Endothelial cell of umbilical vein (primary cell): ENCODE measurements around the gene DBP. TPM values are rescaled to one million over a fixed set of nuclear protein-coding genes. Genes with fewer than 3 reads are reported as not detected.
A peak's percentile ranks its signal among the peaks of the same experiment; 100 is the strongest.

Experiments used
- BruUV-seq: library from RNA; stranded (reverse); fragments of 400-500 nt; replicated peaks from 2 replicates; lab custom pipeline; 2021; lab: Mats Ljungman, UMichigan
- CTCF ChIA-PET: fragments of 300-600, 350-600 bp; sonication (Branson Sonifier 250); formaldehyde crosslinking; loops from one replicate; lab custom pipeline; 2021; ENCODE audit warnings: antibody characterized with exemption, inconsistent platforms; lab: Charles Lee
- POLR2A ChIA-PET: fragments of 300-600, 350-600 bp; sonication (Branson Sonifier 250); formaldehyde crosslinking; loops from one replicate; lab custom pipeline; 2021; ENCODE audit warnings: antibody characterized with exemption, inconsistent platforms; lab: Charles Lee
- DNase-seq: peaks from one replicate; pipeline ENCODE4 v3.0.0-alpha.2; 2011; ENCODE audit warnings: low read depth, low spot score
- FAIRE-seq: peaks from 2 replicates; lab custom pipeline; 2011; peaks lifted over from hg19 to GRCh38; lab: Jason Lieb, UNC
- H2AFZ ChIP-seq: 2 replicates; pipeline ENCODE4 v1.6.0; 2012; ENCODE audit warnings: low read depth, low read length, control low read depth, inconsistent platforms
- H3K27ac ChIP-seq: 2 replicates; pipeline ENCODE4 v1.5.1; 2011; ENCODE audit warnings: low read depth, mild to moderate bottlenecking, control low read depth, low read length, moderate library complexity; ENCODE audit not compliant: insufficient read depth
- H3K27me3 ChIP-seq, 2 experiments: 2 replicates each; pipeline versions ENCODE4 v1.6.0 to v1.6.1; 2011; ENCODE audit warnings: low read length in 2 of 2, mixed read lengths in 1 of 2; ENCODE audit not compliant: control insufficient read depth in 2 of 2, insufficient read depth in 2 of 2
- H3K36me3 ChIP-seq, 2 experiments: 2 replicates in 1 of 2; 3 replicates in 1 of 2; pipeline ENCODE4 v1.5.1; 2011; ENCODE audit warnings: low read length in 2 of 2, mild to moderate bottlenecking in 1 of 2, moderate library complexity in 1 of 2; ENCODE audit not compliant: control insufficient read depth in 2 of 2, insufficient read depth in 2 of 2; ENCODE audit errors: extremely low read depth in 1 of 2
- H3K4me1 ChIP-seq: 3 replicates; pipeline ENCODE4 v1.5.1; 2011; ENCODE audit warnings: mild to moderate bottlenecking, low read length; ENCODE audit not compliant: control insufficient read depth, insufficient read depth; ENCODE audit errors: extremely low read depth
- H3K4me2 ChIP-seq: 2 replicates; pipeline ENCODE4 v1.6.1; 2011; ENCODE audit warnings: low read length, control low read depth, mixed read lengths; ENCODE audit not compliant: insufficient read depth
- H3K4me3 ChIP-seq, 3 experiments: fragments of 200-600 bp in 1 of 3; sonication (generic), shearing (Covaris generic) in 1 of 3; replicated peaks in 1 of 3; 2 replicates each; pipeline ENCODE4 v1.5.1; 2011 to 2016; ENCODE audit warnings: control low read depth in 3 of 3, low read length in 3 of 3, mild to moderate bottlenecking in 2 of 3, inconsistent platforms in 1 of 3, low read depth in 1 of 3, moderate library complexity in 1 of 3; ENCODE audit not compliant: insufficient read depth in 1 of 3
- H3K79me2 ChIP-seq: 2 replicates; pipeline ENCODE4 v1.6.0; 2012; ENCODE audit warnings: low read length, inconsistent platforms; ENCODE audit not compliant: control insufficient read depth, insufficient read depth
- H3K9ac ChIP-seq: replicated peaks from 2 replicates; pipeline ENCODE3; 2011; ENCODE audit warnings: low read length, control low read depth; ENCODE audit not compliant: insufficient read depth; ENCODE audit errors: extremely low read depth
- H3K9me1 ChIP-seq: replicated peaks from 3 replicates; pipeline ENCODE4 v1.6.0; 2011; ENCODE audit warnings: mild to moderate bottlenecking, low read length; ENCODE audit not compliant: control insufficient read depth, insufficient read depth; ENCODE audit errors: extremely low read depth
- H3K9me3 ChIP-seq: replicated peaks from 2 replicates; pipeline ENCODE4 v1.5.1; 2012; ENCODE audit warnings: low read length, inconsistent platforms; ENCODE audit not compliant: control insufficient read depth, insufficient read depth
- H4K20me1 ChIP-seq: replicated peaks from 2 replicates; pipeline ENCODE3; 2011; ENCODE audit warnings: mild to moderate bottlenecking, low read length; ENCODE audit not compliant: control insufficient read depth, insufficient read depth; ENCODE audit errors: extremely low read depth
- EZH2 ChIP-seq: IDR thresholded peaks from 2 replicates; pipeline ENCODE4 v1.6.1; 2012; ENCODE audit warnings: borderline replicate concordance, low read depth, mild to moderate bottlenecking, moderate library complexity, low read length, inconsistent platforms; ENCODE audit not compliant: severe bottlenecking
- FOS ChIP-seq: IDR thresholded peaks from 2 replicates; pipeline ENCODE4 v1.6.1; 2011; ENCODE audit warnings: mild to moderate bottlenecking, low read length, moderate library complexity, borderline replicate concordance; ENCODE audit not compliant: insufficient read depth
- GATA2 ChIP-seq: IDR thresholded peaks from 2 replicates; pipeline ENCODE4 v1.7.0; 2011; ENCODE audit warnings: low read depth, mild to moderate bottlenecking, moderate library complexity, mixed read lengths, low read length; ENCODE audit not compliant: insufficient read length, insufficient read depth
- JUN ChIP-seq: IDR thresholded peaks from 2 replicates; pipeline ENCODE4 v1.6.1; 2011; ENCODE audit warnings: borderline replicate concordance, low read depth; ENCODE audit not compliant: insufficient read length, insufficient read depth
- MYC ChIP-seq: IDR thresholded peaks from one replicate; pipeline ENCODE4 v1.6.1; 2011; ENCODE audit warnings: mild to moderate bottlenecking, low read depth, low read length
- POLR2A ChIP-seq: IDR thresholded peaks from 2 replicates; pipeline ENCODE4 v1.6.1; 2012; ENCODE audit warnings: low read depth, mild to moderate bottlenecking, control low read depth, low read length
- POLR2AphosphoS5 ChIP-seq: IDR thresholded peaks from 2 replicates; pipeline ENCODE4 v1.6.1; 2012; ENCODE audit warnings: low read depth, mild to moderate bottlenecking, control low read depth, low read length, moderate library complexity; ENCODE audit not compliant: insufficient read depth
- dilution Hi-C: fragments of 300-500 bp; cut with MboI; formaldehyde crosslinking; loops from one replicate; pipeline ENCODE4 v1.15.0; 2019; ENCODE audit warnings: low sequenced_read_pairs; ENCODE audit not compliant: extremely low pct_ligation_motif_present
- intact Hi-C: fragments of 100-400 bp; cut with micrococcal nuclease; formaldehyde crosslinking; loops from one replicate; pipeline ENCODE4 v1.10.0; 2022
- polyA plus RNA-seq, 4 experiments: library from polyadenylated mRNA; depleted of rRNA in 3 of 4; stranded (reverse) in 3 of 4; unstranded in 1 of 4; fragments of >200 nt; gene quantifications; 2 replicates each; pipeline versions ENCODE4 v1.2.1 to v1.2.3, GENCODE V29; 2011 to 2012; ENCODE audit warnings: missing spikeins in 1 of 4
- total RNA-seq: library from RNA; stranded (reverse); gene quantifications from 2 replicates; pipeline ENCODE4 v1.2.3, GENCODE V29; 2021
- TF ChIP-seq, protein P1 (sequence below), 2 donors: IDR thresholded peaks; 1 replicate in 1 of 2; 2 replicates in 1 of 2; pipeline ENCODE4 v1.5.1; 2011; ENCODE audit warnings: low read length in 2 of 2, mild to moderate bottlenecking in 2 of 2, moderate library complexity in 2 of 2, control low read depth in 1 of 2, inconsistent platforms in 1 of 2, low read depth in 1 of 2; ENCODE audit not compliant: insufficient read depth in 1 of 2; ENCODE audit errors: extremely low read depth in 1 of 2
- TF ChIP-seq, protein P2 (sequence below): IDR thresholded peaks from 2 replicates; pipeline ENCODE4 v1.6.1; 2011; ENCODE audit not compliant: insufficient read depth, insufficient read length

Gene DBP
- total and polyA plus RNA-seq, 2 donors (not counting 3 experiments of a cell fraction or from before 2014, with no cell fraction given) = 1.5 to 1.8 TPM

DNA sequence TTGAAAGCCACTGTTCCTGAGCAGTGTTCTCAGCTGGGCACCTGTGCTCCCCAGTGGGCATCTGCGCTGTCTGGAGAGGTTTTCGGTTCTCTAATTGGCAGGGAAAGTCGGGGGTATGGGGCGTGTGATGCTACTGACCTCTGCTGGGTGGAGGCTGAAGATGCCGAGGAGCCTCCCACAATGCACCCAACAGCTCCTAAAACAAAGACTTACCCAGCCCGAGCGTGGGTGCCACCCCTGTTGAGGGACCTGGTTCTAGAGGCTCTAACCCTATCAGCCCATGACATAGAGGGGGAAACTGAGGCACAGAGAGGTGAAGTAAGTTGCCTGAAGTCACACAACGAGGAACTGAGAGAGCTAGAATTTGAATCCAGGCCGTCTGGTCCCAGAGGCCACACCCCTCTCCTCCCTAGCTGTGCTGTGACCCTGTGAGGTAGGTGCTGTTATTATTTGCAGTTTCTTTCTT, 28.3 kb downstream of the DBP start:
- Histone ChIP-seq H3K4me1 (no peaks in the 10 kb centered on the region), H3K4me2 (no peak overlapping the region), H2AFZ (peak overlapping the region; percentile 50), H3K36me3 (no peaks in the 10 kb centered on the region), H3K9me3 (no peaks in the 10 kb centered on the region), H3K27me3 (no peaks in the 10 kb centered on the region), H3K9ac (no peak overlapping the region), H3K79me2 (no peaks in the 10 kb centered on the region), H3K27ac (no peak overlapping the region), H4K20me1 (no peaks in the 10 kb centered on the region), H3K9me1 (no peaks in the 10 kb centered on the region), H3K4me3 (no peak overlapping the region)
- dilution Hi-C loops (no loop called here), intact Hi-C loops (no loop called here)
- DNase-seq = no peak
- ChIA-PET CTCF (interaction anchor here (0.6 to 2.4 kb wide), 14 partner anchors 10 to 337 kb away, joined by 3 to 16 read pairs (median 5); partner anchors contain the start of genes RPL18 and SPHK2), POLR2A (interaction anchor here (0.6 to 1.3 kb wide), 3 partner anchors 9 to 67 kb away, joined by 4 to 15 read pairs (median 6); partner anchors contain the start of genes RPL18 and SPHK2)
- TF ChIP-seq, protein P1, sequence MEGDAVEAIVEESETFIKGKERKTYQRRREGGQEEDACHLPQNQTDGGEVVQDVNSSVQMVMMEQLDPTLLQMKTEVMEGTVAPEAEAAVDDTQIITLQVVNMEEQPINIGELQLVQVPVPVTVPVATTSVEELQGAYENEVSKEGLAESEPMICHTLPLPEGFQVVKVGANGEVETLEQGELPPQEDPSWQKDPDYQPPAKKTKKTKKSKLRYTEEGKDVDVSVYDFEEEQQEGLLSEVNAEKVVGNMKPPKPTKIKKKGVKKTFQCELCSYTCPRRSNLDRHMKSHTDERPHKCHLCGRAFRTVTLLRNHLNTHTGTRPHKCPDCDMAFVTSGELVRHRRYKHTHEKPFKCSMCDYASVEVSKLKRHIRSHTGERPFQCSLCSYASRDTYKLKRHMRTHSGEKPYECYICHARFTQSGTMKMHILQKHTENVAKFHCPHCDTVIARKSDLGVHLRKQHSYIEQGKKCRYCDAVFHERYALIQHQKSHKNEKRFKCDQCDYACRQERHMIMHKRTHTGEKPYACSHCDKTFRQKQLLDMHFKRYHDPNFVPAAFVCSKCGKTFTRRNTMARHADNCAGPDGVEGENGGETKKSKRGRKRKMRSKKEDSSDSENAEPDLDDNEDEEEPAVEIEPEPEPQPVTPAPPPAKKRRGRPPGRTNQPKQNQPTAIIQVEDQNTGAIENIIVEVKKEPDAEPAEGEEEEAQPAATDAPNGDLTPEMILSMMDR (IDR thresholded peaks at IDR 0.05; ENCODE audit: extremely low read depth in 1 of 2, insufficient read depth in 1 of 2, low read depth in 1 of 2, low read length in 2 of 2) = peak; percentile 39 to 41
- TF ChIP-seq POLR2AphosphoS5 = no peak
- peak; percentile 47 for FAIRE-seq
- BruUV-seq = no TSS peak

DNA sequence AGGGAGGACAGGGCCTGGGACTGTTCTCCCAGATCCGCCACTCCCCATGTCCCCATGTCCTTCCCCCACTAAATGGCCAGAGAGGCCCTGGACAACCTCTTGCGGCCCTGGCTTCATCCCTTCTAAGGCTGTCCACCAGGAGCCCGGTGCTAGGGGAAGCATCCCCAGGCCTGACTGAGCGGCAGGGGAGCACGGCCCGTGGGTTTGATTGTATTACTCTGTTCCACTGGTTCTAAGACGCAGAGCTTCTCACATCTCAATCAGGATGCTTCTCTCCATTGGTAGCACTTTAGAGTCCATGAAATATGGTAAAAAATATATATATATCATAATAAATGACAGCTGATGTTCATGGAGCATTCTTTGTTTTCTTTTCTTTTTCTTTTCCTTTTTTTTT, 29.8 kb downstream of the DBP start:
- ChIA-PET CTCF (interaction anchor here (1.0 to 1.2 kb wide), 2 partner anchors 15 to 23 kb away, joined by 3 to 4 read pairs; no protein-coding TSS in a partner anchor), POLR2A (interaction anchor here (0.6 to 1.1 kb wide), 2 partner anchors 12 to 434 kb away, joined by 3 read pairs; partner anchors contain the start of genes RPL18 and SPHK2)
- FAIRE-seq (no peak), DNase-seq (no peak)
- H2AFZ ChIP-seq = no peak overlapping the region
- dilution Hi-C loops (no loop called here), intact Hi-C loops (no loop called here)
- H3K27ac ChIP-seq = no peak overlapping the region
- TF ChIP-seq, protein P1 (IDR thresholded peaks at IDR 0.05; ENCODE audit: extremely low read depth in 1 of 2, insufficient read depth in 1 of 2, low read depth in 1 of 2, low read length in 2 of 2) = no peak
- TF ChIP-seq POLR2AphosphoS5 (no peak), POLR2A (no peak), MYC (no peak), GATA2 (no peak), JUN (no peak), EZH2 (no peak), FOS (no peak)
- TF ChIP-seq, protein P2, sequence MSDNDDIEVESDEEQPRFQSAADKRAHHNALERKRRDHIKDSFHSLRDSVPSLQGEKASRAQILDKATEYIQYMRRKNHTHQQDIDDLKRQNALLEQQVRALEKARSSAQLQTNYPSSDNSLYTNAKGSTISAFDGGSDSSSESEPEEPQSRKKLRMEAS = no peak
- no TSS peak for BruUV-seq
- H3K9me1 ChIP-seq = no peaks in the 10 kb centered on the region
- no peaks in the 10 kb centered on the region for H3K27me3 ChIP-seq
- H4K20me1 ChIP-seq = no peaks in the 10 kb centered on the region
- no peaks in the 10 kb centered on the region for H3K4me1 ChIP-seq
- no peaks in the 10 kb centered on the region for H3K79me2 ChIP-seq
- no peaks in the 10 kb centered on the region for H3K36me3 ChIP-seq
- no peaks in the 10 kb centered on the region for H3K9me3 ChIP-seq
- H3K9ac ChIP-seq = no peak overlapping the region
- no peak overlapping the region for H3K4me3 ChIP-seq
- no peak overlapping the region for H3K4me2 ChIP-seq
